Endothelial cell of umbilical vein (primary cell): Measurements from ENCODE around the gene DCC.

Source experiments
- CTCF ChIP-seq, 2 donors: IDR thresholded peaks; 1 replicate in 1 of 2; 2 replicates in 1 of 2; pipeline ENCODE4 v1.5.1; 2011; ENCODE audit warnings: low read length in 2 of 2, mild to moderate bottlenecking in 2 of 2, moderate library complexity in 2 of 2, control low read depth in 1 of 2, inconsistent platforms in 1 of 2, low read depth in 1 of 2; ENCODE audit not compliant: insufficient read depth in 1 of 2; ENCODE audit errors: extremely low read depth in 1 of 2
- EZH2 ChIP-seq: IDR thresholded peaks from 2 replicates; pipeline ENCODE4 v1.6.1; 2012; ENCODE audit warnings: borderline replicate concordance, low read depth, mild to moderate bottlenecking, moderate library complexity, low read length, inconsistent platforms; ENCODE audit not compliant: severe bottlenecking
- FOS ChIP-seq: IDR thresholded peaks from 2 replicates; pipeline ENCODE4 v1.6.1; 2011; ENCODE audit warnings: mild to moderate bottlenecking, low read length, moderate library complexity, borderline replicate concordance; ENCODE audit not compliant: insufficient read depth
- GATA2 ChIP-seq: IDR thresholded peaks from 2 replicates; pipeline ENCODE4 v1.7.0; 2011; ENCODE audit warnings: low read depth, mild to moderate bottlenecking, moderate library complexity, mixed read lengths, low read length; ENCODE audit not compliant: insufficient read length, insufficient read depth
- JUN ChIP-seq: IDR thresholded peaks from 2 replicates; pipeline ENCODE4 v1.6.1; 2011; ENCODE audit warnings: borderline replicate concordance, low read depth; ENCODE audit not compliant: insufficient read length, insufficient read depth
- MAX ChIP-seq: IDR thresholded peaks from 2 replicates; pipeline ENCODE4 v1.6.1; 2011; ENCODE audit not compliant: insufficient read depth, insufficient read length
- MYC ChIP-seq: IDR thresholded peaks from one replicate; pipeline ENCODE4 v1.6.1; 2011; ENCODE audit warnings: mild to moderate bottlenecking, low read depth, low read length
- POLR2A ChIP-seq: IDR thresholded peaks from 2 replicates; pipeline ENCODE4 v1.6.1; 2012; ENCODE audit warnings: low read depth, mild to moderate bottlenecking, control low read depth, low read length
- POLR2AphosphoS5 ChIP-seq: IDR thresholded peaks from 2 replicates; pipeline ENCODE4 v1.6.1; 2012; ENCODE audit warnings: low read depth, mild to moderate bottlenecking, control low read depth, low read length, moderate library complexity; ENCODE audit not compliant: insufficient read depth

GRCh38 chr18:52610451-52611115 lies 270.6 kb downstream of the DCC start:
- TF ChIP-seq CTCF (IDR thresholded peaks at IDR 0.05; ENCODE audit: extremely low read depth in 1 of 2, insufficient read depth in 1 of 2, low read depth in 1 of 2, low read length in 2 of 2) (no peak), POLR2AphosphoS5 (no peak), MYC (no peak), POLR2A (no peak), EZH2 (no peak), MAX (no peak), FOS (no peak), JUN (no peak), GATA2 (no peak)
